Ascending aorta (tissue), 2 donors: ENCODE results near the gene CDKL5. TPM values are rescaled to one million over a fixed set of nuclear protein-coding genes. Genes with fewer than 3 reads are reported as not detected.

Experiments
- DNase-seq, 2 donors: peaks; one replicate each; pipeline ENCODE4 v3.0.0-alpha.2; 2019; ENCODE audit warnings: low spot score in 2 of 2
- H3K27ac ChIP-seq, 2 donors: fragments of 200-600 bp; sonication (generic); one replicate each; pipeline ENCODE4 v1.5.1; 2016 to 2017; ENCODE audit warnings: mild to moderate bottlenecking in 1 of 2
- H3K27me3 ChIP-seq: fragments of 200-600 bp; sonication (generic); one replicate; pipeline ENCODE4 v1.5.1; 2017
- H3K36me3 ChIP-seq, 2 donors: fragments of 200-600 bp; sonication (generic); one replicate each; pipeline ENCODE4 v1.5.1; 2016
- H3K4me1 ChIP-seq, 2 donors: fragments of 200-600 bp; sonication (generic); one replicate each; pipeline ENCODE4 v1.5.1; 2016 to 2017; ENCODE audit warnings: mild to moderate bottlenecking in 1 of 2
- H3K4me3 ChIP-seq, 2 donors: fragments of 200-600 bp; sonication (generic); one replicate each; pipeline ENCODE4 v1.5.1; 2016 to 2017; ENCODE audit warnings: mild to moderate bottlenecking in 1 of 2
- H3K9me3 ChIP-seq, 2 donors: fragments of 200-600 bp; sonication (generic); one replicate each; pipeline ENCODE4 v1.5.1; 2016
- intact Hi-C: fragments of 100-400 bp; cut with DNase I; formaldehyde crosslinking; loops from one replicate; pipeline ENCODE4 v1.15.1; 2023
- total RNA-seq: library from RNA; depleted of rRNA; stranded (reverse); fragments of >200 nt; gene quantifications from one replicate; pipeline ENCODE4 v1.1.0, GENCODE V29; 2016
- TF ChIP-seq, protein P1 (sequence below), 3 experiments: fragments of 200-600 bp in 2 of 3; fragments of 450-650 bp in 1 of 3; sonication (generic) in 2 of 3; IDR thresholded peaks; one replicate each; pipeline ENCODE4 v1.5.1; 2016 to 2019; ENCODE audit warnings: antibody characterized with exemption in 3 of 3, mild to moderate bottlenecking in 1 of 3, moderate library complexity in 1 of 3

Gene CDKL5
- total RNA-seq, 1 donor from 2014 or later = 18.6 TPM

DNA sequence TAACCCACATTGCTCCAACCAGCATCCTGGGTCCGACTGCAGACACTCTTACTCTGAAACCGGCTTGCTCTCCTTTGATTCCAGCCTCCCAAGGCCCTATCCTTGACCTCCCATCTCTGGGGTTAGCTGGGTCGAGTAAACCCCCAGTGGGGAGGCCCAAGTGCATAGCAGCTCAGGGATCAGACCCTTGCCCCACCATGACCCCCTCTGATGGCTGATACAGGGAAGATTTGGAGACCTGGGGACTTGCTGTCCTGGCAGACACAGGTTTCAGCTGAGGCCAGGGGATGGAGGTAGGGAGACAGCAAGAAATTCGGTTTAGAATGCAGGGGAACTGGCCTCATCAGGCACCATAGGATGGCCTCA, 23.6 kb upstream of the CDKL5 start:
- no peak overlapping the region for H3K4me3 ChIP-seq
- no peaks in the 10 kb centered on the region for H3K36me3 ChIP-seq
- DNase-seq = no peak
- no peaks in the 10 kb centered on the region for H3K27me3 ChIP-seq
- no peaks in the 10 kb centered on the region for H3K9me3 ChIP-seq
- intact Hi-C loops = no loop called here
- no peak overlapping the region for H3K27ac ChIP-seq
- H3K4me1 ChIP-seq = no peaks in the 10 kb centered on the region
- TF ChIP-seq, protein P1, sequence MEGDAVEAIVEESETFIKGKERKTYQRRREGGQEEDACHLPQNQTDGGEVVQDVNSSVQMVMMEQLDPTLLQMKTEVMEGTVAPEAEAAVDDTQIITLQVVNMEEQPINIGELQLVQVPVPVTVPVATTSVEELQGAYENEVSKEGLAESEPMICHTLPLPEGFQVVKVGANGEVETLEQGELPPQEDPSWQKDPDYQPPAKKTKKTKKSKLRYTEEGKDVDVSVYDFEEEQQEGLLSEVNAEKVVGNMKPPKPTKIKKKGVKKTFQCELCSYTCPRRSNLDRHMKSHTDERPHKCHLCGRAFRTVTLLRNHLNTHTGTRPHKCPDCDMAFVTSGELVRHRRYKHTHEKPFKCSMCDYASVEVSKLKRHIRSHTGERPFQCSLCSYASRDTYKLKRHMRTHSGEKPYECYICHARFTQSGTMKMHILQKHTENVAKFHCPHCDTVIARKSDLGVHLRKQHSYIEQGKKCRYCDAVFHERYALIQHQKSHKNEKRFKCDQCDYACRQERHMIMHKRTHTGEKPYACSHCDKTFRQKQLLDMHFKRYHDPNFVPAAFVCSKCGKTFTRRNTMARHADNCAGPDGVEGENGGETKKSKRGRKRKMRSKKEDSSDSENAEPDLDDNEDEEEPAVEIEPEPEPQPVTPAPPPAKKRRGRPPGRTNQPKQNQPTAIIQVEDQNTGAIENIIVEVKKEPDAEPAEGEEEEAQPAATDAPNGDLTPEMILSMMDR (IDR thresholded peaks at IDR 0.05) = no peak

DNA sequence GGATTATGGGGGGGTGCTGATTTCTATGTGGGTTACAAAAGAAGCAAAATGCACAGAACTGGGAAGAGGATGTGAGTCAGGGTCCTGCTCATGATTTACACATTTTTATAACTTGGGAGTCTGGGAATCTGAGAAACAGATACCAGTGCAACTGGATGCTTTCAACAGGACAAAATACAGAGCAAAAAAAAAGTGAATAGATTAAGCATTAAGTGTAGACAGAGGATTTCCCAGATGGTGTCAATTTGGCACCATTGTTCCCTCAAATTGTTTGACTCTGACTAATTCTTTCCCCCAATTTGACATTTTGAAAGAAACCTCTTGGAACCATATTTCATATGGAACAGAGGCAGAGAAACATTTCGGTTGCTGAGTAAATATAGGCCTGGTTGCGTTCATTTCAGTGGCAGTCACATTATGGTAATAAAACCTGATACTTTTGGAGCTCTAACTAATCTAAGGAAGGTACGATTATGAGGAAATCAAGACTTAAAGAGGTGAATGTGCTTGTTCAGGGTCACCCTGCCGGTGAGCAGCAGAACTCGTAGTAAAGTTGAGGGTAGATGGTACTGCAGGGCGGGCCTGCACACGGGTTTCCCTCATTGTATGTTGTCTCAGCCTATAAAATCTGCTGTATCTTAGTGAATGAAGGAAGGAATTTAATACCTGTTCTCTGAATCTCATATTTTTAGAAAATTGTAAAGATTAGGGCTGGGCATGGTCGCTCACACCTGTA, 18.7 kb upstream of the CDKL5 start:
- no peaks in the 10 kb centered on the region for H3K4me1 ChIP-seq
- H3K36me3 ChIP-seq = no peaks in the 10 kb centered on the region
- no peak overlapping the region for H3K27ac ChIP-seq
- TF ChIP-seq, protein P1 (IDR thresholded peaks at IDR 0.05) = no peak
- no peaks in the 10 kb centered on the region for H3K27me3 ChIP-seq
- H3K4me3 ChIP-seq = no peak overlapping the region
- H3K9me3 ChIP-seq = no peaks in the 10 kb centered on the region
- DNase-seq = no peak
- intact Hi-C loops = no loop called here

DNA sequence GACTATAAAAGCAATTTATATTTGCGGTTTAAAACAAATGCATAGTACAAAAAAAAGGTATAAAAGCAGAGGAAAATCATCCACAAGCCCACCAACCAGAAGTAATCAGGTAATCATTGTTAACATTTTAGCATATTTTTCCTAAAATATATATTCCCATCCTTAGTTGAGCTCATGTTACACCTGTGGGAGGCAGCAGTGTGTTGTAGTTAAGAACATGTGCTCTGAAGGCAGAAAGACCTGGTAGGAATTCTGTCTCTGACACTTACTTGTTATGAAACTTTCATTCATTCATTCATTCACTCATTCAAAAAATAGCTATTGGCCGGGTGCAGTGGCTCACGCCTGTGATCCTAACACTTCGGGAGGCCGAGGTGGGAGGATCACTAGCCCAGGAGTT, 15.4 kb upstream of the CDKL5 start:
- intact Hi-C loops = no loop called here
- Histone ChIP-seq H3K27me3 (no peaks in the 10 kb centered on the region), H3K36me3 (no peaks in the 10 kb centered on the region), H3K4me3 (no peak overlapping the region), H3K9me3 (no peaks in the 10 kb centered on the region), H3K27ac (no peak overlapping the region), H3K4me1 (no peaks in the 10 kb centered on the region)
- DNase-seq = no peak
- TF ChIP-seq, protein P1 (IDR thresholded peaks at IDR 0.05) = peak in 2 of 3 experiments; percentile 21 to 51

DNA sequence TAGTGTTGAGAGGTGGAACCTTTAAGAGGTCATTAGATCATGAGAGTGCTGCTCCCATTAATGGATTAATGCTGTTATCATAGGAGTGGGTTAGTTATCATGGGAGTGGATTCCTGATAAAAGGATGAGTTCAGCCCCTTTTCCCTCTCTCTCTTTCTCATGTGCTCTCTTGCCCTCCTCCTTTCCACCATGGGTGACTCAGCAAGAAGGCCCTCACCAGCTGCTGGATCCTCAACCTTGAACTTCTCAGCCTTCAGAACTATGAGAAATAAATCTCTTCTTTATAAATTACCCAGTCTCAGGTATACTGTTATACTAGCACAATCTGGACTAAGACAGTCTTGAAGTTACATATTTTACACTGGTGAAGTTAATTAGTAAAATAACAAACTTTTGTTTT, 10.0 kb upstream of the CDKL5 start:
- TF ChIP-seq, protein P1 (IDR thresholded peaks at IDR 0.05) = no peak
- intact Hi-C loops = no loop called here

DNA sequence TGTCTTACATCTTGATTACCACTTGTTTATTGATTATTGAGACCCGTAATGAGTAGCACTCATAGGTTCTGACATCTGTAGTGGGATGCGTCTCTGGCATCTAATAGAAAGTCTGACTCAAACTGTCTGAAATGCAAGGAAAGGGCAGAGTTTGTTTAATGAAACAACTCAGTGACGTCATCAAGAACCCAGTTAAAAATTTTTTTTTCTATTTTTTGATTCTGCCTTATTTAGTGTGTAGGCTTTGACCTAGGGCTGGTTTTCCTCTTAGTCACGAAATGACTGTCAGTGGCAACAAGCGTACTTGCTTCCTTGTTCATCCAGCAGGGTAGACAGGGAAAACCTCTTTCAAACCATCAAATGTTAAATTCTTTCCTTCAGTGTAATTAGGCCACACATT, 3.1 kb upstream of the CDKL5 start:
- H3K36me3 ChIP-seq = no peaks in the 10 kb centered on the region
- no peak overlapping the region for H3K4me3 ChIP-seq
- intact Hi-C loops = loop anchor here (10.0 kb wide), 1 partner anchor 1708 kb away; the partner anchor contains the start of genes CTPS2 and SYAP1
- no peak for DNase-seq
- peak overlapping the region; percentile 62 to 74 for H3K27ac ChIP-seq
- no peaks in the 10 kb centered on the region for H3K4me1 ChIP-seq
- TF ChIP-seq, protein P1 (IDR thresholded peaks at IDR 0.05) = no peak
- H3K9me3 ChIP-seq = no peaks in the 10 kb centered on the region
- H3K27me3 ChIP-seq = no peaks in the 10 kb centered on the region

More for the DNA sequence above, 10.0 kb upstream of the CDKL5 start:
- H3K4me1 ChIP-seq = no peaks in the 10 kb centered on the region
- no peaks in the 10 kb centered on the region for H3K9me3 ChIP-seq
- no peaks in the 10 kb centered on the region for H3K27me3 ChIP-seq
- no peak overlapping the region for H3K4me3 ChIP-seq
- H3K27ac ChIP-seq = no peak overlapping the region
- no peaks in the 10 kb centered on the region for H3K36me3 ChIP-seq
- DNase-seq = no peak
